OCI-LY3 (cell line): ENCODE results near the gene CELF4.

ENCODE experiments used
- H2AFZ ChIP-seq: fragments of 200-600, 300-600 bp; shearing (Covaris generic); 2 replicates; pipeline ENCODE4 v1.6.0; 2014; ENCODE audit warnings: antibody characterized with exemption, low read depth, low read length
- H3K27ac ChIP-seq: fragments of 200-600, 300-600 bp; sonication (generic); 2 replicates; pipeline ENCODE4 v1.5.1; 2014; ENCODE audit warnings: mild to moderate bottlenecking, low read length, moderate library complexity, mixed read lengths
- H3K27me3 ChIP-seq: fragments of 200-600, 300-600 bp; sonication (generic); 2 replicates; pipeline ENCODE4 v1.6.1; 2014; ENCODE audit warnings: low read depth, low read length, mixed read lengths
- H3K36me3 ChIP-seq: fragments of 200-600, 300-600 bp; sonication (generic); replicated peaks from 2 replicates; pipeline ENCODE3; 2014; ENCODE audit warnings: low read depth, low read length, mixed read lengths
- H3K4me1 ChIP-seq: fragments of 300-600, 200-600 bp; sonication (generic); 2 replicates; pipeline ENCODE4 v1.6.1; 2014; ENCODE audit warnings: low read length, mixed read lengths
- H3K4me2 ChIP-seq: fragments of 200-600, 300-600 bp; sonication (generic); 2 replicates; pipeline ENCODE4 v1.6.1; 2014; ENCODE audit warnings: low read length, mixed read lengths
- H3K4me3 ChIP-seq: fragments of 300-600, 200-600 bp; sonication (generic); 2 replicates; pipeline ENCODE4 v1.5.1; 2014; ENCODE audit warnings: antibody characterized with exemption, mild to moderate bottlenecking, low read length, moderate library complexity
- H3K79me2 ChIP-seq: fragments of 300-600, 200-600 bp; shearing (Covaris generic); 2 replicates; pipeline ENCODE4 v1.6.1; 2014; ENCODE audit warnings: mild to moderate bottlenecking, low read length, mixed read lengths
- H3K9ac ChIP-seq: fragments of 300-600, 200-600 bp; shearing (Covaris generic); 2 replicates; pipeline ENCODE4 v1.6.0; 2014; ENCODE audit warnings: mild to moderate bottlenecking, low read length, moderate library complexity
- H3K9me3 ChIP-seq: fragments of 200-600, 300-600 bp; shearing (Covaris generic); 2 replicates; pipeline ENCODE4 v1.6.1; 2014; ENCODE audit warnings: low read length, mixed read lengths; ENCODE audit not compliant: insufficient read depth
- H4K20me1 ChIP-seq: fragments of 200-600, 300-600 bp; sonication (generic); 2 replicates; pipeline ENCODE4 v1.6.1; 2016; ENCODE audit warnings: low read length, mixed read lengths; ENCODE audit not compliant: insufficient read depth
- CTCF ChIP-seq: fragments of 200-600, 300-600 bp; sonication (generic); IDR thresholded peaks from 2 replicates; pipeline ENCODE4 v1.5.1; 2014; ENCODE audit warnings: antibody characterized with exemption, low read length, low read depth
- EZH2phosphoT487 ChIP-seq: fragments of 200-600 bp; shearing (Covaris generic); IDR thresholded peaks from 2 replicates; pipeline ENCODE4 v1.6.1; 2018; ENCODE audit warnings: antibody characterized with exemption, mixed run types, low read depth

CELF4 gene

GRCh38 chr18:37375181-37375580, 190.4 kb downstream of the CELF4 start:
- no peak overlapping the region for H2AFZ ChIP-seq
- no peak overlapping the region for H3K9ac ChIP-seq
- no peaks in the 10 kb centered on the region for H3K4me1 ChIP-seq
- no peak for TF ChIP-seq EZH2phosphoT487
- no peak for TF ChIP-seq CTCF
- no peaks in the 10 kb centered on the region for H4K20me1 ChIP-seq
- peaks cover 27% of the 10 kb centered on the region for H3K27me3 ChIP-seq
- H3K4me2 ChIP-seq = no peak overlapping the region
- no peaks in the 10 kb centered on the region for H3K79me2 ChIP-seq
- H3K9me3 ChIP-seq = no peaks in the 10 kb centered on the region
- no peak overlapping the region for H3K27ac ChIP-seq
- H3K4me3 ChIP-seq = no peak overlapping the region
- no peaks in the 10 kb centered on the region for H3K36me3 ChIP-seq

- Histone ChIP-seq H3K36me3 (no peaks in the 10 kb centered on the region), H3K4me2 (no peak overlapping the region), H3K27ac (no peak overlapping the region), H3K9me3 (no peaks in the 10 kb centered on the region), H4K20me1 (no peaks in the 10 kb centered on the region), H3K4me1 (no peaks in the 10 kb centered on the region), H2AFZ (no peak overlapping the region), H3K4me3 (no peak overlapping the region), H3K27me3 (peaks cover 41% of the 10 kb centered on the region), H3K79me2 (no peaks in the 10 kb centered on the region), H3K9ac (no peak overlapping the region)
- TF ChIP-seq CTCF = no peak
- no peak for TF ChIP-seq EZH2phosphoT487
Measured at GRCh38 chr18:37368110-37368954, 197.3 kb downstream of the CELF4 start.

- H3K9me3 ChIP-seq = no peaks in the 10 kb centered on the region
- H2AFZ ChIP-seq = no peak overlapping the region
- no peak overlapping the region for H3K27ac ChIP-seq
- H3K36me3 ChIP-seq = no peaks in the 10 kb centered on the region
- TF ChIP-seq CTCF = no peak
- no peak for TF ChIP-seq EZH2phosphoT487
- no peaks in the 10 kb centered on the region for H3K4me1 ChIP-seq
- no peaks in the 10 kb centered on the region for H3K79me2 ChIP-seq
- H3K27me3 ChIP-seq = peaks cover 34% of the 10 kb centered on the region
- H3K9ac ChIP-seq = no peak overlapping the region
- H3K4me2 ChIP-seq = no peak overlapping the region
- H3K4me3 ChIP-seq = no peak overlapping the region
- no peaks in the 10 kb centered on the region for H4K20me1 ChIP-seq
Measured at GRCh38 chr18:37364237-37364636, 201.4 kb downstream of the CELF4 start.

GRCh38 chr18:37362158-37362890, 203.3 kb downstream of the CELF4 start:
- Histone ChIP-seq H3K79me2 (no peaks in the 10 kb centered on the region), H3K9ac (no peak overlapping the region), H3K4me1 (no peaks in the 10 kb centered on the region), H3K27me3 (peaks cover 25% of the 10 kb centered on the region), H3K27ac (no peak overlapping the region), H3K4me2 (no peak overlapping the region), H3K4me3 (no peak overlapping the region), H4K20me1 (no peaks in the 10 kb centered on the region), H2AFZ (no peak overlapping the region), H3K9me3 (no peaks in the 10 kb centered on the region), H3K36me3 (no peaks in the 10 kb centered on the region)
- TF ChIP-seq CTCF = no peak
- TF ChIP-seq EZH2phosphoT487 = no peak
